Keratinocyte (primary cell): ENCODE data around the gene CTNND2. TPM values are rescaled to one million over a fixed set of nuclear protein-coding genes. Genes with fewer than 3 reads are reported as not detected.

Source experiments
- DNase-seq: peaks from one replicate; pipeline ENCODE4 v3.0.0-alpha.2; 2011; ENCODE audit warnings: low read depth, missing footprints, low spot score
- FAIRE-seq: peaks from 2 replicates; lab custom pipeline; 2011; peaks lifted over from hg19 to GRCh38; lab: Jason Lieb, UNC
- H2AFZ ChIP-seq: 2 replicates; pipeline ENCODE4 v1.6.0; 2012; ENCODE audit warnings: low read length, control low read depth, inconsistent platforms; ENCODE audit not compliant: control insufficient read depth
- H3K27ac ChIP-seq: 2 replicates; pipeline ENCODE4 v1.5.1; 2011; ENCODE audit warnings: low read length; ENCODE audit not compliant: control insufficient read depth, insufficient read depth
- H3K27me3 ChIP-seq: 3 replicates; pipeline ENCODE4 v1.6.0; 2011; ENCODE audit warnings: low read length; ENCODE audit not compliant: control insufficient read depth, insufficient read depth; ENCODE audit errors: extremely low read depth
- H3K36me3 ChIP-seq, 2 experiments: 2 replicates in 1 of 2; 3 replicates in 1 of 2; pipeline ENCODE4 v1.5.1; 2011; ENCODE audit warnings: low read length in 2 of 2, mild to moderate bottlenecking in 1 of 2; ENCODE audit not compliant: control insufficient read depth in 2 of 2, insufficient read depth in 2 of 2; ENCODE audit errors: extremely low read depth in 1 of 2
- H3K4me1 ChIP-seq: 3 replicates; pipeline ENCODE4 v1.5.1; 2011; ENCODE audit warnings: low read length; ENCODE audit not compliant: control insufficient read depth, insufficient read depth; ENCODE audit errors: extremely low read depth
- H3K4me2 ChIP-seq: 3 replicates; pipeline ENCODE4 v1.6.0; 2011; ENCODE audit warnings: low read depth, low read length; ENCODE audit not compliant: control insufficient read depth, insufficient read depth; ENCODE audit errors: extremely low read depth
- H3K4me3 ChIP-seq, 3 experiments: fragments of 200-600 bp in 1 of 3; sonication (generic) in 1 of 3; 2 replicates in 2 of 3; 3 replicates in 1 of 3; pipeline ENCODE4 v1.5.1; 2011 to 2016; ENCODE audit warnings: low read length in 3 of 3, mild to moderate bottlenecking in 3 of 3, control low read depth in 2 of 3, inconsistent platforms in 1 of 3, low read depth in 1 of 3, mixed read lengths in 1 of 3, mixed run types in 1 of 3, moderate library complexity in 1 of 3; ENCODE audit not compliant: control insufficient read depth in 2 of 3, insufficient read depth in 2 of 3; ENCODE audit errors: extremely low read depth in 1 of 3
- H3K79me2 ChIP-seq: 2 replicates; pipeline ENCODE4 v1.6.0; 2012; ENCODE audit warnings: low read length; ENCODE audit not compliant: control insufficient read depth, insufficient read depth
- H3K9ac ChIP-seq: 3 replicates; pipeline ENCODE4 v1.6.0; 2011; ENCODE audit warnings: low read length; ENCODE audit not compliant: control insufficient read depth, insufficient read depth; ENCODE audit errors: extremely low read depth
- H3K9me1 ChIP-seq: 3 replicates; pipeline ENCODE4 v1.6.0; 2011; ENCODE audit warnings: low read length; ENCODE audit not compliant: control insufficient read depth, insufficient read depth; ENCODE audit errors: extremely low read depth
- H3K9me3 ChIP-seq: 2 replicates; pipeline ENCODE4 v1.5.1; 2012; ENCODE audit warnings: low read depth, low read length; ENCODE audit not compliant: control insufficient read depth
- H4K20me1 ChIP-seq: 3 replicates; pipeline ENCODE4 v1.6.0; 2011; ENCODE audit warnings: low read length; ENCODE audit not compliant: control insufficient read depth, insufficient read depth; ENCODE audit errors: extremely low read depth
- EZH2 ChIP-seq: IDR thresholded peaks from one replicate; pipeline ENCODE4 v1.6.1; 2012; ENCODE audit warnings: inconsistent platforms, mild to moderate bottlenecking, low read length, moderate library complexity
- dilution Hi-C: fragments of 300-500 bp; cut with MboI; formaldehyde crosslinking; loops from one replicate; pipeline ENCODE4 v1.7.0; 2020; ENCODE audit warnings: low sequenced_read_pairs; ENCODE audit not compliant: extremely low pct_ligation_motif_present
- polyA plus RNA-seq, 5 experiments: library from polyadenylated mRNA; depleted of rRNA in 3 of 5; stranded (reverse) in 3 of 5; stranded (forward) in 1 of 5; unstranded in 1 of 5; fragments of >200 nt; gene quantifications; 1 replicate in 1 of 5; 2 replicates in 3 of 5; 3 replicates in 1 of 5; pipeline versions ENCODE4 v1.2.1 to v1.2.3, GENCODE V29; 2011 to 2012; ENCODE audit warnings: missing spikeins in 2 of 5, low read depth in 1 of 5, low replicate concordance in 1 of 5
- TF ChIP-seq, protein P1 (sequence below), 3 experiments: IDR thresholded peaks in 1 of 3; conservative IDR thresholded peaks in 1 of 3; optimal IDR thresholded peaks in 1 of 3; 2 replicates in 2 of 3; 3 replicates in 1 of 3; pipeline versions ENCODE3 to v1.5.1; 2011; ENCODE audit warnings: low read length in 3 of 3, mild to moderate bottlenecking in 3 of 3, moderate library complexity in 2 of 3, control low read depth in 1 of 3, inconsistent platforms in 1 of 3; ENCODE audit not compliant: insufficient read depth in 2 of 3; ENCODE audit errors: extremely low read depth in 1 of 3

Gene CTNND2
- polyA plus RNA-seq, 1 donor (not counting 4 experiments of a cell fraction or from before 2014, with no cell fraction given) = not detected

GRCh38 chr5:11305245-11305644, 599.0 kb downstream of the CTNND2 start:
- Histone ChIP-seq H3K79me2 (no peaks in the 10 kb centered on the region), H3K36me3 (no peaks in the 10 kb centered on the region), H3K9me1 (no peaks in the 10 kb centered on the region), H3K27me3 (no peaks in the 10 kb centered on the region), H2AFZ (no peak overlapping the region), H3K27ac (no peak overlapping the region), H3K4me3 (no peak overlapping the region), H4K20me1 (no peaks in the 10 kb centered on the region), H3K9ac (no peak overlapping the region), H3K4me2 (no peak overlapping the region), H3K9me3 (no peaks in the 10 kb centered on the region), H3K4me1 (no peaks in the 10 kb centered on the region)
- dilution Hi-C loops = no loop called here
- FAIRE-seq (no peak), DNase-seq (no peak)
- TF ChIP-seq, protein P1, sequence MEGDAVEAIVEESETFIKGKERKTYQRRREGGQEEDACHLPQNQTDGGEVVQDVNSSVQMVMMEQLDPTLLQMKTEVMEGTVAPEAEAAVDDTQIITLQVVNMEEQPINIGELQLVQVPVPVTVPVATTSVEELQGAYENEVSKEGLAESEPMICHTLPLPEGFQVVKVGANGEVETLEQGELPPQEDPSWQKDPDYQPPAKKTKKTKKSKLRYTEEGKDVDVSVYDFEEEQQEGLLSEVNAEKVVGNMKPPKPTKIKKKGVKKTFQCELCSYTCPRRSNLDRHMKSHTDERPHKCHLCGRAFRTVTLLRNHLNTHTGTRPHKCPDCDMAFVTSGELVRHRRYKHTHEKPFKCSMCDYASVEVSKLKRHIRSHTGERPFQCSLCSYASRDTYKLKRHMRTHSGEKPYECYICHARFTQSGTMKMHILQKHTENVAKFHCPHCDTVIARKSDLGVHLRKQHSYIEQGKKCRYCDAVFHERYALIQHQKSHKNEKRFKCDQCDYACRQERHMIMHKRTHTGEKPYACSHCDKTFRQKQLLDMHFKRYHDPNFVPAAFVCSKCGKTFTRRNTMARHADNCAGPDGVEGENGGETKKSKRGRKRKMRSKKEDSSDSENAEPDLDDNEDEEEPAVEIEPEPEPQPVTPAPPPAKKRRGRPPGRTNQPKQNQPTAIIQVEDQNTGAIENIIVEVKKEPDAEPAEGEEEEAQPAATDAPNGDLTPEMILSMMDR (optimal IDR thresholded peaks at IDR 0.05 in 1 of 3, IDR thresholded peaks at IDR 0.05 in 1 of 3, conservative IDR thresholded peaks at IDR 0.05 in 1 of 3; ENCODE audit: extremely low read depth in 1 of 3, insufficient read depth in 2 of 3, low read length in 3 of 3) = no peak
- no peak for TF ChIP-seq EZH2

- dilution Hi-C loops = no loop called here
- Histone ChIP-seq H3K79me2 (no peaks in the 10 kb centered on the region), H2AFZ (no peak overlapping the region), H3K4me1 (no peaks in the 10 kb centered on the region), H3K36me3 (no peaks in the 10 kb centered on the region), H3K4me3 (no peak overlapping the region), H3K9me1 (no peaks in the 10 kb centered on the region), H3K27ac (no peak overlapping the region), H4K20me1 (no peaks in the 10 kb centered on the region), H3K9me3 (no peaks in the 10 kb centered on the region), H3K4me2 (no peak overlapping the region), H3K27me3 (no peaks in the 10 kb centered on the region), H3K9ac (no peak overlapping the region)
- FAIRE-seq (no peak), DNase-seq (no peak)
- no peak for TF ChIP-seq EZH2
- TF ChIP-seq, protein P1 (optimal IDR thresholded peaks at IDR 0.05 in 1 of 3, IDR thresholded peaks at IDR 0.05 in 1 of 3, conservative IDR thresholded peaks at IDR 0.05 in 1 of 3; ENCODE audit: extremely low read depth in 1 of 3, insufficient read depth in 2 of 3, low read length in 3 of 3) = no peak
Observed at GRCh38 chr5:11304641-11305040, 599.6 kb downstream of the CTNND2 start.
